ENCODE measurements around the gene VWA8.
A peak's percentile ranks its signal among the peaks of the same experiment; 100 is the strongest.

Gene VWA8

DNA sequence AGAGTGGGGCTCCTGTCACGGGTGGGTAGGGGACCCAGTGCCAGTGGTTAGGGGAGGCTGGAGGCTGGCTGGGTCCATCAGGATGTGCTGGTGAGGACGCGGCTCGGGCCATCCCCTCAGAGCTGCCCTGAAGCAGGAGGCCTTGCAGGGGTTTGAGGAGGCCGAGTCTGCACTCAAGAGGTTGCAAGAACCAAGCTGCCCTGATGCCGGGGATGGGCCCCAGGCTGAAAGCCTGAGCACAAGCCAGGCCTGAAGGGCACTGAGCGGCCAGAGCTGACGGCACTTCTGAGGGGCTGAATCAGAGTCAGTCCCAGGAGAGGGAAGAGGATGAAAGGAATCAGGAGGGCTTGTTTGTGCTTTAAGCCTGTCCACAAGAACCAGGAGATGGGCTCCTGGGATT lies 410.6 kb downstream of the VWA8 start:
- Histone ChIP-seq H3K36me3 (no peaks in the 10 kb centered on the region), H3K27me3 (no peaks in the 10 kb centered on the region), H3K9me3 (no peaks in the 10 kb centered on the region), H3K4me1 (peaks cover 0 to 23% (median 18%) of the 10 kb centered on the region in 4 donors), H3K4me3 (no peak overlapping the region), H3K27ac (no peak overlapping the region)
- no peak for TF ChIP-seq CTCF (IDR thresholded peaks at IDR 0.05)
- no peak for DNase-seq
- intact Hi-C loops (cut with DNase I; ENCODE audit: low total_unique reads), result no loop called here

DNA sequence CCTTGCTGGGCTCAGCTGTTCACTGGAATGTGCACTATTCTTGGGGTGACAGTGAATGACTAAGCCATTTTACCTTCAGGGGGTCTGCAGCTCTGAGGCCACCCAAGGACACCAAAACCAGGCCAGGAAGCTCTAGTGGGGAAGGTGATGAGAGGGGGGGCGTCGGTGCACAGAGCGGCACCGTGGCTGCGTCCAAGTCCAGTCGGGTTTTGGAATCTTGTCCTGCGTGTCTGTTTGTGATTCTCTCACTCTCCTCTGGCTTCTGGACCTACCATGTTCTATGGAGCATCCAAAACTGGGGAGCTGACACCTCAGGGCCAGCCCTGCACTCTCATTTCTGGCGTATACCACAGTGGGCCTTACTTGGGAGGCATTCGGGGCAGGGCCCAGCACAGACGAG lies 411.4 kb downstream of the VWA8 start:
- no peaks in the 10 kb centered on the region for H3K9me3 ChIP-seq
- intact Hi-C loops (cut with DNase I; ENCODE audit: low total_unique reads), result no loop called here
- no peak for DNase-seq
- no peak overlapping the region for H3K27ac ChIP-seq
- TF ChIP-seq CTCF (IDR thresholded peaks at IDR 0.05), result no peak
- peaks cover 0 to 23% (median 18%) of the 10 kb centered on the region in 4 donors for H3K4me1 ChIP-seq
- no peaks in the 10 kb centered on the region for H3K27me3 ChIP-seq
- H3K36me3 ChIP-seq, result no peaks in the 10 kb centered on the region
- no peak overlapping the region for H3K4me3 ChIP-seq

- intact Hi-C loops (cut with DNase I; ENCODE audit: low total_unique reads), result no loop called here
- DNase-seq, result no peak
- Histone ChIP-seq H3K36me3 (no peaks in the 10 kb centered on the region), H3K4me3 (no peak overlapping the region), H3K9me3 (no peaks in the 10 kb centered on the region), H3K27me3 (peaks cover 0 to 2% of the 10 kb centered on the region in 2 donors), H3K27ac (no peak overlapping the region), H3K4me1 (peaks cover 0 to 23% (median 18%) of the 10 kb centered on the region in 4 donors)
- TF ChIP-seq CTCF (IDR thresholded peaks at IDR 0.05), result no peak
Measured at GRCh38 chr13:41548910-41549309, 412.0 kb downstream of the VWA8 start.

GRCh38 chr13:41548031-41548430 lies 412.9 kb downstream of the VWA8 start:
- TF ChIP-seq CTCF (IDR thresholded peaks at IDR 0.05), result no peak
- Histone ChIP-seq H3K4me3 (no peak overlapping the region), H3K4me1 (peaks cover 0 to 23% (median 18%) of the 10 kb centered on the region in 4 donors), H3K27me3 (peaks cover 0 to 5% of the 10 kb centered on the region in 2 donors), H3K27ac (peak overlapping the region; percentile 73 to 74), H3K36me3 (no peaks in the 10 kb centered on the region), H3K9me3 (no peaks in the 10 kb centered on the region)
- intact Hi-C loops (cut with DNase I; ENCODE audit: low total_unique reads), result no loop called here
- no peak for DNase-seq

GRCh38 chr13:41547251-41548000 lies 413.5 kb downstream of the VWA8 start:
- intact Hi-C loops (cut with DNase I; ENCODE audit: low total_unique reads), result no loop called here
- Histone ChIP-seq H3K9me3 (no peaks in the 10 kb centered on the region), H3K27ac (peak overlapping the region; percentile 73 to 74), H3K4me1 (peaks cover 0 to 23% (median 18%) of the 10 kb centered on the region in 4 donors), H3K27me3 (peaks cover 0 to 5% of the 10 kb centered on the region in 2 donors), H3K36me3 (no peaks in the 10 kb centered on the region), H3K4me3 (peak overlapping the region in 1 of 2 donors; percentile 19)
- peak; percentile 48 to 82 for DNase-seq
- TF ChIP-seq CTCF (IDR thresholded peaks at IDR 0.05), result no peak

All from tibial artery (tissue), 4 donors.